Measurements from ENCODE around the gene AGPAT1.
"Not testable (repeated sequence)": the region's sequence is repeated elsewhere in the genome, so short reads cannot be mapped to it uniquely, and the experiment has no call there.

AGPAT1 gene

GRCh38 chr6:32186151-32186840 is 10.4 kb upstream of the AGPAT1 start:
- not testable (repeated sequence) for DNase-seq (ENCODE audit: low read depth)

- not testable (repeated sequence) for DNase-seq (ENCODE audit: low read depth)
Measured at GRCh38 chr6:32185681-32186131, 9.8 kb upstream of the AGPAT1 start.

- DNase-seq (ENCODE audit: low read depth), result no peak
Measured at GRCh38 chr6:32184084-32184640, 8.3 kb upstream of the AGPAT1 start, which contains the start of gene AGER. Gene AGER, minus strand, starts transcription at chr6:32184253. Its CDS starts 31 bp downstream, at chr6:32184222.

GRCh38 chr6:32183483-32184083 is 7.7 kb upstream of the AGPAT1 start:
- no peak for DNase-seq (ENCODE audit: low read depth)

GRCh38 chr6:32183030-32183429 is 7.1 kb upstream of the AGPAT1 start:
- no peak for DNase-seq (ENCODE audit: low read depth)

GRCh38 chr6:32182555-32182981 is 6.7 kb upstream of the AGPAT1 start:
- no peak for DNase-seq (ENCODE audit: low read depth)

GRCh38 chr6:32181915-32182529 is 6.1 kb upstream of the AGPAT1 start:
- no peak for DNase-seq (ENCODE audit: low read depth)

- DNase-seq (ENCODE audit: low read depth), result no peak
Measured at GRCh38 chr6:32181148-32181702, 5.3 kb upstream of the AGPAT1 start.

- DNase-seq (ENCODE audit: low read depth), result no peak
Measured at GRCh38 chr6:32179766-32180405, 4.0 kb upstream of the AGPAT1 start.

GRCh38 chr6:32178547-32179440 is 2.9 kb upstream of the AGPAT1 start:
- no peak for DNase-seq (ENCODE audit: low read depth)

- DNase-seq (ENCODE audit: low read depth), result peak; percentile 83
Measured at GRCh38 chr6:32177788-32178546, 2.1 kb upstream of the AGPAT1 start, which contains the start of gene RNF5. Gene RNF5, plus strand, starts transcription at chr6:32178405. Its CDS starts 107 bp downstream, at chr6:32178512.

GRCh38 chr6:32177183-32177787 is 1.4 kb upstream of the AGPAT1 start:
- DNase-seq (ENCODE audit: low read depth), result no peak

GRCh38 chr6:32176476-32177182 is 745 bp upstream of the AGPAT1 start:
- no peak for DNase-seq (ENCODE audit: low read depth)

GRCh38 chr6:32175322-32175710 is 568 bp downstream of the AGPAT1 start:
- DNase-seq (ENCODE audit: low read depth), result no peak

- DNase-seq (ENCODE audit: low read depth), result no peak
Measured at GRCh38 chr6:32174416-32174815, 1.5 kb downstream of the AGPAT1 start.

- no peak for DNase-seq (ENCODE audit: low read depth)
Measured at GRCh38 chr6:32173051-32173727, 2.7 kb downstream of the AGPAT1 start.

GRCh38 chr6:32171234-32171633 is 4.7 kb downstream of the AGPAT1 start:
- no peak for DNase-seq (ENCODE audit: low read depth)

GRCh38 chr6:32170294-32170693 is 5.6 kb downstream of the AGPAT1 start:
- no peak for DNase-seq (ENCODE audit: low read depth)

All from stimulated activated CD8-positive, alpha-beta memory T cell treated with anti-CD3 and anti-CD28 coated beads, Interleukin-4, amount 100 ng/mL, for 24 hours (primary cell).